ENCODE data around the gene PRAMEF13.
"Not testable (repeated sequence)": the region's sequence is repeated elsewhere in the genome, so short reads cannot be mapped to it uniquely, and the experiment has no call there.

PRAMEF13 gene

GRCh38 chr1:13165531-13165930 lies 35.7 kb downstream of the PRAMEF13 start, which contains the start of gene HNRNPCL4:
HNRNPCL4 (minus strand) TSS chr1:13165631; CDS start chr1:13165467, 164 bp downstream.
- DNase-seq = not testable (repeated sequence)

- not testable (repeated sequence) for DNase-seq
These were observed 45.3 kb downstream of the PRAMEF13 start, which contains the start of gene PRAMEF26 for GRCh38 chr1:13155909-13156308. PRAMEF26 (minus strand) TSS chr1:13156009; CDS start chr1:13153095, 2,914 bp downstream.
